ENCODE measurements around the gene NF2.

GRCh38 chr22:29707471-29707870, 104.0 kb downstream of the NF2 start:
- TF ChIP-seq FOXK2 (IDR thresholded peaks at IDR 0.05) (no peak), ZNF384 (IDR thresholded peaks at IDR 0.05) (no peak), SUZ12 (IDR thresholded peaks at IDR 0.05) (no peak), FOXM1 (IDR thresholded peaks at IDR 0.05; ENCODE audit: borderline replicate concordance) (no peak), BHLHE40 (IDR thresholded peaks at IDR 0.05; ENCODE audit: borderline replicate concordance) (no peak), L3MBTL2 (conservative IDR thresholded peaks at IDR 0.05) (no peak), TARDBP (IDR thresholded peaks at IDR 0.05) (no peak), SP1 (IDR thresholded peaks at IDR 0.05) (no peak), NFRKB (IDR thresholded peaks at IDR 0.05) (no peak), FOXA1 (IDR thresholded peaks at IDR 0.05) (no peak)

All from HEK293T (cell line).